ENCODE data around the gene EFNA5. TPM values are rescaled to one million over a fixed set of nuclear protein-coding genes. Genes with fewer than 3 reads are reported as not detected.

EFNA5 gene
- polyA plus RNA-seq, 1 donor from 2014 or later, result 4.2 TPM

DNA sequence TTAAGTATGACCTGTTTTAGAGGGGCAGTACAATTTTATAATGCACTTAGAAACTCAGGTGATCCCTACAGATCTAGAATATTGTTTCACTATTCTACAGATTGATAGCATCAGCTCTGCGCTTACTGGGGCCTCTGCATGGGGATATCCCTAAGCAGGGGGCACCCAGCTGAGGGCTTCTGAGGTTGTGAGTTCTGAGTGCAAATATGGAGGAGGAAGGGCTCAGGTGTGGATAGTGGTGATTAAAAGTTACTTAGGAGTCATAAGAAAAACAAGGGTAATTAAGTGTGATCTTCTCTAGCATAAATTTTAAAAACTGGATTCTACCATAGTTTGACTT, 274.4 kb downstream of the EFNA5 start:
- no peaks in the 10 kb centered on the region for H3K36me3 ChIP-seq (ENCODE audit: insufficient read depth, low read length)
- H3K9me3 ChIP-seq (ENCODE audit: low read length), result no peaks in the 10 kb centered on the region
- no peaks in the 10 kb centered on the region for H3K79me2 ChIP-seq (replicated peaks; ENCODE audit: insufficient read depth, low read length)
- no peak overlapping the region for H3K9ac ChIP-seq (ENCODE audit: low read length)
- no peak overlapping the region for H3K4me3 ChIP-seq (ENCODE audit: low read length)
- no peaks in the 10 kb centered on the region for H3K27me3 ChIP-seq (ENCODE audit: insufficient read depth, low read depth, low read length)
- H3F3A ChIP-seq (ENCODE audit: insufficient read depth, low read length, poor library complexity, severe bottlenecking), result no peaks in the 10 kb centered on the region
- H4K20me1 ChIP-seq (ENCODE audit: insufficient read depth), result no peaks in the 10 kb centered on the region
- no peaks in the 10 kb centered on the region for H3K9me2 ChIP-seq (ENCODE audit: insufficient read depth, low read length)
- H3K27ac ChIP-seq (ENCODE audit: low read length), result no peak overlapping the region
- H2AFZ ChIP-seq (ENCODE audit: low read depth, low read length), result no peak overlapping the region
- TF ChIP-seq TAF1 (IDR thresholded peaks at IDR 0.05; ENCODE audit: low read depth) (no peak), MXI1 (conservative IDR thresholded peaks at IDR 0.05; ENCODE audit: poor library complexity, severe bottlenecking) (no peak)
- no peak overlapping the region for H3K4me2 ChIP-seq (ENCODE audit: low read length)

- no peaks in the 10 kb centered on the region for H3K9me3 ChIP-seq (ENCODE audit: low read length)
- H3F3A ChIP-seq (ENCODE audit: insufficient read depth, low read length, poor library complexity, severe bottlenecking), result no peaks in the 10 kb centered on the region
- H3K4me2 ChIP-seq (ENCODE audit: low read length), result no peak overlapping the region
- H3K27ac ChIP-seq (ENCODE audit: low read length), result no peak overlapping the region
- H3K36me3 ChIP-seq (ENCODE audit: insufficient read depth, low read length), result no peaks in the 10 kb centered on the region
- no peak overlapping the region for H3K9ac ChIP-seq (ENCODE audit: low read length)
- no peak overlapping the region for H3K4me3 ChIP-seq (ENCODE audit: low read length)
- no peaks in the 10 kb centered on the region for H4K20me1 ChIP-seq (ENCODE audit: insufficient read depth)
- no peak overlapping the region for H2AFZ ChIP-seq (ENCODE audit: low read depth, low read length)
- TF ChIP-seq CTCF (IDR thresholded peaks at IDR 0.05; ENCODE audit: poor library complexity, severe bottlenecking) (no peak), POLR2AphosphoS5 (IDR thresholded peaks at IDR 0.05) (no peak), EP300 (conservative IDR thresholded peaks at IDR 0.05; ENCODE audit: poor library complexity, severe bottlenecking) (no peak), MXI1 (conservative IDR thresholded peaks at IDR 0.05; ENCODE audit: poor library complexity, severe bottlenecking) (no peak), RAD21 (conservative IDR thresholded peaks at IDR 0.05) (no peak), EZH2 (IDR thresholded peaks at IDR 0.05; ENCODE audit: borderline replicate concordance, insufficient read depth, low read length, poor library complexity, severe bottlenecking) (no peak), TAF1 (IDR thresholded peaks at IDR 0.05; ENCODE audit: low read depth) (no peak), SMC3 (conservative IDR thresholded peaks at IDR 0.05; ENCODE audit: poor library complexity) (no peak)
- TF ChIP-seq, protein P1, sequence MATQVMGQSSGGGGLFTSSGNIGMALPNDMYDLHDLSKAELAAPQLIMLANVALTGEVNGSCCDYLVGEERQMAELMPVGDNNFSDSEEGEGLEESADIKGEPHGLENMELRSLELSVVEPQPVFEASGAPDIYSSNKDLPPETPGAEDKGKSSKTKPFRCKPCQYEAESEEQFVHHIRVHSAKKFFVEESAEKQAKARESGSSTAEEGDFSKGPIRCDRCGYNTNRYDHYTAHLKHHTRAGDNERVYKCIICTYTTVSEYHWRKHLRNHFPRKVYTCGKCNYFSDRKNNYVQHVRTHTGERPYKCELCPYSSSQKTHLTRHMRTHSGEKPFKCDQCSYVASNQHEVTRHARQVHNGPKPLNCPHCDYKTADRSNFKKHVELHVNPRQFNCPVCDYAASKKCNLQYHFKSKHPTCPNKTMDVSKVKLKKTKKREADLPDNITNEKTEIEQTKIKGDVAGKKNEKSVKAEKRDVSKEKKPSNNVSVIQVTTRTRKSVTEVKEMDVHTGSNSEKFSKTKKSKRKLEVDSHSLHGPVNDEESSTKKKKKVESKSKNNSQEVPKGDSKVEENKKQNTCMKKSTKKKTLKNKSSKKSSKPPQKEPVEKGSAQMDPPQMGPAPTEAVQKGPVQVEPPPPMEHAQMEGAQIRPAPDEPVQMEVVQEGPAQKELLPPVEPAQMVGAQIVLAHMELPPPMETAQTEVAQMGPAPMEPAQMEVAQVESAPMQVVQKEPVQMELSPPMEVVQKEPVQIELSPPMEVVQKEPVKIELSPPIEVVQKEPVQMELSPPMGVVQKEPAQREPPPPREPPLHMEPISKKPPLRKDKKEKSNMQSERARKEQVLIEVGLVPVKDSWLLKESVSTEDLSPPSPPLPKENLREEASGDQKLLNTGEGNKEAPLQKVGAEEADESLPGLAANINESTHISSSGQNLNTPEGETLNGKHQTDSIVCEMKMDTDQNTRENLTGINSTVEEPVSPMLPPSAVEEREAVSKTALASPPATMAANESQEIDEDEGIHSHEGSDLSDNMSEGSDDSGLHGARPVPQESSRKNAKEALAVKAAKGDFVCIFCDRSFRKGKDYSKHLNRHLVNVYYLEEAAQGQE (IDR thresholded peaks at IDR 0.05; ENCODE audit: borderline replicate concordance), result no peak
- H3K79me2 ChIP-seq (replicated peaks; ENCODE audit: insufficient read depth, low read length), result no peaks in the 10 kb centered on the region
- H3K27me3 ChIP-seq (ENCODE audit: insufficient read depth, low read depth, low read length), result no peaks in the 10 kb centered on the region
- H3K9me2 ChIP-seq (ENCODE audit: insufficient read depth, low read length), result no peaks in the 10 kb centered on the region
Observed at GRCh38 chr5:107395632-107396350, 274.9 kb downstream of the EFNA5 start.

All from neural cell (in vitro differentiated cells).